ENCODE measurements around the gene SLC40A1.

Gene SLC40A1

GRCh38 chr2:189511210-189511959 lies 69.2 kb downstream of the SLC40A1 start:
- no peak for DNase-seq (ENCODE audit: low read depth)

Data from stimulated activated CD8-positive, alpha-beta memory T cell treated with anti-CD3 and anti-CD28 coated beads, Interleukin-7, amount 100 ng/mL, for 24 hours (primary cell).